CD14-positive monocyte (primary cell): ENCODE results near the gene CDH13. TPM values are rescaled to one million over a fixed set of nuclear protein-coding genes. Genes with fewer than 3 reads are reported as not detected.

ENCODE experiments used
- DNase-seq, 3 donors: peaks; one replicate each; pipeline ENCODE4 v3.0.0-alpha.2; 2011 to 2022
- H2AFZ ChIP-seq: 2 replicates; pipeline ENCODE4 v1.6.0; 2012; ENCODE audit warnings: mild to moderate bottlenecking, low read depth, low read length, inconsistent platforms; ENCODE audit not compliant: insufficient read depth, poor library complexity, severe bottlenecking
- H3K27ac ChIP-seq, 2 donors: 1 replicate in 1 of 2; 2 replicates in 1 of 2; pipeline ENCODE4 v1.5.1; 2012 to 2013; ENCODE audit warnings: low read length in 2 of 2, control low read depth in 1 of 2, inconsistent platforms in 1 of 2, low read depth in 1 of 2, mild to moderate bottlenecking in 1 of 2
- H3K27me3 ChIP-seq, 2 donors: one replicate each; pipeline versions ENCODE4 v1.6.0 to v1.6.1; 2011 to 2013; ENCODE audit warnings: low read length in 2 of 2; ENCODE audit not compliant: control insufficient read depth in 2 of 2, insufficient read depth in 2 of 2
- H3K36me3 ChIP-seq, 2 donors: replicated peaks in 1 of 2; 1 replicate in 1 of 2; 2 replicates in 1 of 2; pipeline versions ENCODE4 v1.5.1 to v1.6.1; 2012 to 2013; ENCODE audit warnings: low read length in 2 of 2, control low read depth in 1 of 2, inconsistent platforms in 1 of 2, mild to moderate bottlenecking in 1 of 2; ENCODE audit not compliant: insufficient read depth in 2 of 2, control insufficient read depth in 1 of 2
- H3K4me1 ChIP-seq, 2 donors: 1 replicate in 1 of 2; 2 replicates in 1 of 2; pipeline versions ENCODE4 v1.5.1 to v1.6.1; 2012 to 2013; ENCODE audit warnings: low read length in 2 of 2, control low read depth in 1 of 2, inconsistent platforms in 1 of 2, mild to moderate bottlenecking in 1 of 2, moderate library complexity in 1 of 2; ENCODE audit not compliant: insufficient read depth in 2 of 2, control insufficient read depth in 1 of 2
- H3K4me2 ChIP-seq: replicated peaks from 2 replicates; pipeline ENCODE3; 2012; ENCODE audit warnings: low read length, moderate library complexity, mild to moderate bottlenecking; ENCODE audit not compliant: poor library complexity, severe bottlenecking; ENCODE audit errors: extremely low read depth
- H3K4me3 ChIP-seq, 3 experiments: fragments of 200-600 bp in 1 of 3; sonication (generic) in 1 of 3; replicated peaks in 1 of 3; 1 replicate in 2 of 3; 2 replicates in 1 of 3; pipeline ENCODE4 v1.5.1; 2011 to 2013; ENCODE audit warnings: low read length in 3 of 3, mild to moderate bottlenecking in 3 of 3, control low read depth in 2 of 3, low read depth in 2 of 3, inconsistent platforms in 1 of 3, moderate library complexity in 1 of 3
- H3K79me2 ChIP-seq: 2 replicates; pipeline ENCODE4 v1.6.0; 2012; ENCODE audit warnings: mild to moderate bottlenecking, control low read depth, inconsistent platforms, low read length, moderate library complexity; ENCODE audit not compliant: insufficient read depth
- H3K9ac ChIP-seq: 2 replicates; pipeline ENCODE4 v1.6.0; 2017; ENCODE audit warnings: low read length, mild to moderate bottlenecking; ENCODE audit not compliant: insufficient read depth, poor library complexity, severe bottlenecking
- H3K9me3 ChIP-seq, 2 donors: replicated peaks in 1 of 2; 1 replicate in 1 of 2; 2 replicates in 1 of 2; pipeline versions ENCODE4 v1.5.1 to v1.6.1; 2012 to 2013; ENCODE audit warnings: low read length in 2 of 2, control low read depth in 1 of 2; ENCODE audit not compliant: control insufficient read depth in 1 of 2, insufficient read depth in 1 of 2
- H4K20me1 ChIP-seq: 2 replicates; pipeline ENCODE4 v1.6.0; 2012; ENCODE audit warnings: mild to moderate bottlenecking, low read length, control low read depth, moderate library complexity; ENCODE audit not compliant: insufficient read depth
- H3K27ac Mint-ChIP-seq, 7 donors: one replicate each; pipeline ENCODE4 v1.8.0; 2020; ENCODE audit warnings: mild to moderate bottlenecking in 7 of 7, mixed read lengths in 7 of 7, moderate library complexity in 6 of 7, inconsistent platforms in 2 of 7
- H3K27me3 Mint-ChIP-seq, 3 donors: one replicate each; pipeline ENCODE4 v1.8.0; 2021 to 2022; ENCODE audit warnings: low read depth in 3 of 3, mild to moderate bottlenecking in 3 of 3, mixed read lengths in 3 of 3, moderate library complexity in 3 of 3, inconsistent platforms in 1 of 3
- H3K36me3 Mint-ChIP-seq, 2 donors: one replicate each; pipeline ENCODE4 v1.8.0; 2020; ENCODE audit warnings: mixed read lengths in 2 of 2, inconsistent platforms in 1 of 2, mild to moderate bottlenecking in 1 of 2
- H3K4me1 Mint-ChIP-seq: one replicate; pipeline ENCODE4 v1.8.0; 2020; ENCODE audit warnings: mild to moderate bottlenecking, mixed read lengths
- H3K4me3 Mint-ChIP-seq, 2 donors: one replicate each; pipeline ENCODE4 v1.8.0; 2020; ENCODE audit warnings: mild to moderate bottlenecking in 2 of 2, mixed read lengths in 2 of 2, moderate library complexity in 1 of 2
- H3K9me3 Mint-ChIP-seq, 7 donors: one replicate each; pipeline ENCODE4 v1.8.0; 2020 to 2022; ENCODE audit warnings: mixed read lengths in 7 of 7, mild to moderate bottlenecking in 6 of 7, moderate library complexity in 6 of 7, inconsistent platforms in 2 of 7
- CTCF ChIP-seq: fragments of 200-600 bp; IDR thresholded peaks from one replicate; pipeline ENCODE4 v1.8.0; 2022; ENCODE audit warnings: antibody characterized with exemption, mild to moderate bottlenecking
- WGBS: methylation state at CpG from one replicate; pipeline ENCODE4 v1.1.5; 2013; ENCODE audit warnings: missing lambda C conversion rate; ENCODE audit not compliant: insufficient coverage; 5-methylcytosine and 5-hydroxymethylcytosine counted together
- intact Hi-C, 2 donors: fragments of 100-400 bp; cut with micrococcal nuclease; formaldehyde crosslinking; loops; one replicate each; pipeline versions ENCODE4 v1.15.0 to v1.15.1; 2023
- polyA plus RNA-seq, 3 donors: library from polyadenylated mRNA; depleted of rRNA in 1 of 3; unstranded in 2 of 3; stranded (reverse) in 1 of 3; fragments of 300-500 nt in 2 of 3; fragments of >200 nt in 1 of 3; fragmentation: Illumina TruSeq in 2 of 3; gene quantifications; 1 replicate in 2 of 3; 2 replicates in 1 of 3; pipeline ENCODE4 v1.2.3, GENCODE V29; 2012 to 2021

The CDH13 gene
- polyA plus RNA-seq, 3 donors, result 0.13 to 0.19 TPM; not detected in 1

- H3K9me3 Mint-ChIP-seq, result peaks cover 0 to 5% (median 0%) of the 10 kb centered on the region in 7 donors
- Histone ChIP-seq H3K4me3 (no peak overlapping the region), H4K20me1 (no peaks in the 10 kb centered on the region), H3K9me3 (no peaks in the 10 kb centered on the region), H3K27ac (no peak overlapping the region), H2AFZ (no peak overlapping the region), H3K79me2 (no peaks in the 10 kb centered on the region), H3K27me3 (no peaks in the 10 kb centered on the region), H3K4me2 (no peak overlapping the region), H3K4me1 (no peaks in the 10 kb centered on the region), H3K36me3 (no peaks in the 10 kb centered on the region), H3K9ac (no peak overlapping the region)
- H3K4me3 Mint-ChIP-seq, result no peak overlapping the region
- H3K27me3 Mint-ChIP-seq, result peaks cover 5 to 14% (median 6%) of the 10 kb centered on the region in 3 donors
- no peaks in the 10 kb centered on the region for H3K4me1 Mint-ChIP-seq
- WGBS, result 100% methylated on average over 1 of the region's 2 CpGs
- TF ChIP-seq CTCF, result no peak
- H3K27ac Mint-ChIP-seq, result no peak overlapping the region
- no peak for DNase-seq
- no peaks in the 10 kb centered on the region for H3K36me3 Mint-ChIP-seq
- intact Hi-C loops, result no loop called here
Observed at GRCh38 chr16:83581082-83581481, 954.3 kb downstream of the CDH13 start.

- no peak overlapping the region for H2AFZ ChIP-seq
- H3K27ac ChIP-seq, result no peak overlapping the region
- no peak overlapping the region for H3K9ac ChIP-seq
- 81% methylated on average over 3 of the region's 5 CpGs for WGBS
- intact Hi-C loops, result no loop called here
- H3K4me3 ChIP-seq, result no peak overlapping the region
- H3K4me2 ChIP-seq, result no peak overlapping the region
- no peaks in the 10 kb centered on the region for H3K4me1 ChIP-seq
- no peak for DNase-seq
- no peak for TF ChIP-seq CTCF
- Mint-ChIP-seq H3K36me3 (no peaks in the 10 kb centered on the region), H3K9me3 (no peaks in the 10 kb centered on the region), H3K4me3 (no peak overlapping the region), H3K4me1 (no peaks in the 10 kb centered on the region), H3K27ac (no peak overlapping the region), H3K27me3 (peaks cover 6 to 14% (median 7%) of the 10 kb centered on the region in 3 donors)
- no peaks in the 10 kb centered on the region for H3K79me2 ChIP-seq
- no peaks in the 10 kb centered on the region for H3K36me3 ChIP-seq
- no peaks in the 10 kb centered on the region for H3K9me3 ChIP-seq
- no peaks in the 10 kb centered on the region for H3K27me3 ChIP-seq
- no peaks in the 10 kb centered on the region for H4K20me1 ChIP-seq
Observed at GRCh38 chr16:83581994-83582747, 955.4 kb downstream of the CDH13 start.
